ENCODE measurements around the gene HTR4.

DNA sequence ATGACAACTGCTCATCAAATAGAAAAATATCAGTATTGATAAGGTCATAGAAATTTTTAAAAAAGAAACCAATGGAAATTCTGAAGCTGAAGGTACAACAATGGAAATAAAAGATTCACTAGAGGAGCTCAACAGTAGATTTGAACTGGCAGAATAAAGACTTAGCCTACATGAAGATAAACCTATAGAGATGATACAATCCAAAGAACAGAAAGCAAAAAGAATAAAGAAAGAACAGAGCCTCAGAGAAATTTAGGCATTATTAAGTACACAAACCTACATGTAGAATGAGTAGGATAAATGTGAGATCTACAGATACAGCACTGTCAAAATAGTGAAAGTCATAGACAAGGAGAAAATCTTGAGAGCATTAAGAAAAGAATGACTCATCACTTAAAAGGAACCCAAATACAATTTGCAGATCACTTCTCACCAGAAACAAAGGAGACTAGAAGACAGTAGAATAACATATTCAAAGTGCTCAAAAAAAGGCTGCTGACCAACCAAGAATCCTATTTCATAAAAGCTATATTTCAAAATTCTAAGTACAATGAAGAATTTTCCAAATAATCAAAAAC, 47.8 kb upstream of the HTR4 start:
- TF ChIP-seq, protein P1, sequence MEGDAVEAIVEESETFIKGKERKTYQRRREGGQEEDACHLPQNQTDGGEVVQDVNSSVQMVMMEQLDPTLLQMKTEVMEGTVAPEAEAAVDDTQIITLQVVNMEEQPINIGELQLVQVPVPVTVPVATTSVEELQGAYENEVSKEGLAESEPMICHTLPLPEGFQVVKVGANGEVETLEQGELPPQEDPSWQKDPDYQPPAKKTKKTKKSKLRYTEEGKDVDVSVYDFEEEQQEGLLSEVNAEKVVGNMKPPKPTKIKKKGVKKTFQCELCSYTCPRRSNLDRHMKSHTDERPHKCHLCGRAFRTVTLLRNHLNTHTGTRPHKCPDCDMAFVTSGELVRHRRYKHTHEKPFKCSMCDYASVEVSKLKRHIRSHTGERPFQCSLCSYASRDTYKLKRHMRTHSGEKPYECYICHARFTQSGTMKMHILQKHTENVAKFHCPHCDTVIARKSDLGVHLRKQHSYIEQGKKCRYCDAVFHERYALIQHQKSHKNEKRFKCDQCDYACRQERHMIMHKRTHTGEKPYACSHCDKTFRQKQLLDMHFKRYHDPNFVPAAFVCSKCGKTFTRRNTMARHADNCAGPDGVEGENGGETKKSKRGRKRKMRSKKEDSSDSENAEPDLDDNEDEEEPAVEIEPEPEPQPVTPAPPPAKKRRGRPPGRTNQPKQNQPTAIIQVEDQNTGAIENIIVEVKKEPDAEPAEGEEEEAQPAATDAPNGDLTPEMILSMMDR (conservative IDR thresholded peaks at IDR 0.05; ENCODE audit: low read length) = no peak
- no peak for TF ChIP-seq EZH2phosphoT487 (IDR thresholded peaks at IDR 0.05; ENCODE audit: borderline replicate concordance, low read depth, low read length)
